ENCODE data around the gene UACA.
A peak's percentile ranks its signal among the peaks of the same experiment; 100 is the strongest.
"Not testable (repeated sequence)": the region's sequence is repeated elsewhere in the genome, so short reads cannot be mapped to it uniquely, and the experiment has no call there.

Gene UACA

DNA sequence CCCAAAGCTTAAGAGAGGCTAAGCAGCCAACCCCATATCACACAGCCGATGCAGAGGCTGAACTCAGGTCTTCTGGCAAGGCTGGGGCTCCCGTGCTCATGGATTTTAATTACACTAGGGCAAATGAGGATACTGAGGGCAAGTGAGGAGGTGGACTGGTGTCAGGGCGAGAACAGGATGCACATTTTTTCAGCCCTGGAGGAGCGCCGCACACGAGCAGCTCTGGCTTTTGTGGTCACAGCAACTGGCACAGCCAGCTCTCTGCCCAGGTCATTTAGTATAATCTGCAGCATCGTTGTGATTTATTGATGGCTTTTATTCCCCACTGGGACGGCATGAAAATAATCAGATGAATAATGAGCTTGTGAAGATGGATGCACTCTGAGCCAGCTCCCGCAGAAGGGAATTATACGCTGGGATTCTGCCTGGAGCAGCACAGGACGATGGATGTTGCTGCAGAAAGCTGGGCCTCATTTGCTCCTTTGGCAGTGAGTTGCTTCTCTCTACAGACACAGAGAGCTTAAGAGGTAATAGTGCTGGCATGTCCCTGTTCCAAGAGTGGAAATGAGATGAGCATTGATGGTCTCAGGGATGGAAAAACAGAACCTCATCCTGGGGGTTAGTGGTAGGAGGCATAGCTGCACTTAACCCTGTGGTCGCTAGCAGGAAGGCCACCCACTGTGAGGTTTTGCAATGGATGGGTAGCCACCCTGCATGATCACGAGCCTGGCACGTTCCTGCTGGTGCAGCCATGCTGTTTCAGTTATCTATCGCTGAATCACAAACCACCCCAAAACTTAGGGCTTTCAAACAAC, 135.4 kb downstream of the UACA start:
- no peak for DNase-seq

- no peak for DNase-seq
Measured at GRCh38 chr15:70627322-70627721, 136.0 kb downstream of the UACA start.

DNA sequence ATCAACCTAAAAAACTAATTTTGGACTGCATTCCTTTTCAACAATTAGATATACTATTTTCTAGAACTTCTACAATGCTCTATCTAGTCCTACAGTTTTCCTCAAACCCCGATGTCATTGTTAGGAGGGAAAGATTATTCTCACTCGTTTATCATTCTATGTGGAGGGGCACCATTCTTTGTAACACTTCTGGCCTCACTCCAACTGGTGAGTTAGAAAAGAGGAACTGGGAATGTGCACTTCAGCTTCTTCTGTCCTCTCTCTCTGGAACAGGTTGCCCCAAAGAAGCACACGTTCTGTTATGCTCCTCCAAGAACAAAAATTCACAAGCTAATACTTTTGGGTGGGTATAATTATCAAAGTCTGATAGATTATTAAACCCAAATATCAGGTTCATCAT, 137.9 kb downstream of the UACA start:
- no peak for DNase-seq

- no peak for DNase-seq
Measured at GRCh38 chr15:70625011-70625410, 138.3 kb downstream of the UACA start.

DNA sequence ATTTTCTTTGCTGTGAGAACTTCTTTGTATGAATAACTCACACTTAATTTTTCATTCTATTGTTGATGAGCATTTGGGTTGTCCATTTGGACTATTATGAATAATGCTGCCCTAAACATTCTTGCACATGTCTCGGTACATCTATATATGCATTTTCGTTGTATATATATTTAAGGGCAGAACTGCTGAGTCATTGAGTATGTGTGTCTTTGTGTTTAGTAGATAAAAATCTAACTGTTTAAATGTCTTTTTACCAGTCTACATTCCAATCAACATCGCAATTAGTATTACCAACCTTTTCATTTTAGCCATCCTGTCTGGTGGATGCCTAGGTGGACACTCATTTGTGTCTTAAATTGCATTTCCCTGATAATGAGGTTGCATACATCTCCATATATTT, 144.4 kb downstream of the UACA start:
- DNase-seq = no peak

DNA sequence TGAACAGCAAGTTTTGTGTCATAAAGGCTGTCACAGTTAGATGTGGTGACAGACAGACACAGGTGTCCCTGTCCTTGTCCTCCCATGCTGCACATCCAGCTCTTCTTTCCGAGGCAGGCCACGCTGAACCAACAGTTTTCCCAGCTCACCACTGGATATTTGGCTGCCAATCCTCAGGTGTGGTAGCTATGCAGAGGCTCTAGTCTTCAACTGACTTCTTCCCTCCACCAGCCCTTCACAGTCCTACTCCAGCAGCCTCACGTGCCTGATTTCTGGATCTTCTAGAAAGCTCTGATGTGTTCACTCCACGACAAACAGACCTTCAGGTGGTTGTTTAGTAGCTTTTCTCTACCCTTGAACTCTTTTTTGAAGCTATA, 145.5 kb downstream of the UACA start:
- no peak for DNase-seq

GRCh38 chr15:70617076-70617910, 146.1 kb downstream of the UACA start:
- DNase-seq = no peak

GRCh38 chr15:70616311-70616756, 147.0 kb downstream of the UACA start:
- DNase-seq = not testable (repeated sequence)

- DNase-seq = no peak
Measured at GRCh38 chr15:70615435-70616310, 147.7 kb downstream of the UACA start.

DNA sequence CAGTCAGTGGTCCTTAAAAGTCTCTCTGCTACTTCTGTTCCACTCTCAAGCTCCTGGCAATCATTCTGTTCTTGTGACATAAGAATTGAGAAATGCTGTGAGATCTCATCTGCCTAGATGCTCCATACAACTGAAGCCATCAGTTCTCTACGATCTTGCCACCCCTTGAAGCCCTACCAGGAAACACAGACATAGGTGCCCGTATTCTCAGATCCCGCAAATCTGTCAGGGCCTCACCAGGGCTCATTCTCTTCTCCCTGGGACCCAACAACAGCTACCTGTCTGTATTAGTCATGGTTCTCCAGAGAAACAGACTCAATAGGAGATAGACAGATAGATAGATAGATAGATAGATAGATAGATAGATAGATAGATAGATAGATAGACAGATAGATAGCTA, 149.1 kb downstream of the UACA start:
- DNase-seq = no peak

DNA sequence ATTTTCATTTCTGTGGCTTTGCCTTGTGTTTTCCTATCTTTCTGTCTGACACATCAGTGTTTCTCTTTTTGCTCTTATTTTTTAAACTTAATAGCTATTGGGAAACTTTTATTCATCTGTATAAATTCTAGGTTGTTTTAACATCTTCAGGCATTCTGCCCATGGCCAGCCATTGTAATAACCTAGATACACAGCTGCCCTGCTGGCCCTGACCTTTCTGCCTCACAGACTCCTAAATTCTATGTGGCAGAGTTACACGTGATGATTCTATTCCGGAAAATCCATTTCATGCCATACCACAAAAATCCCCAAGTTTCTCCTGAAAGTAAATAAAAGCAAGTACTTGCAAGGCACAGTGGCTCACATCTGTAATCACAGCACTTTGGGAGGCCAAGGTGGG, 150.1 kb downstream of the UACA start:
- no peak for DNase-seq

DNA sequence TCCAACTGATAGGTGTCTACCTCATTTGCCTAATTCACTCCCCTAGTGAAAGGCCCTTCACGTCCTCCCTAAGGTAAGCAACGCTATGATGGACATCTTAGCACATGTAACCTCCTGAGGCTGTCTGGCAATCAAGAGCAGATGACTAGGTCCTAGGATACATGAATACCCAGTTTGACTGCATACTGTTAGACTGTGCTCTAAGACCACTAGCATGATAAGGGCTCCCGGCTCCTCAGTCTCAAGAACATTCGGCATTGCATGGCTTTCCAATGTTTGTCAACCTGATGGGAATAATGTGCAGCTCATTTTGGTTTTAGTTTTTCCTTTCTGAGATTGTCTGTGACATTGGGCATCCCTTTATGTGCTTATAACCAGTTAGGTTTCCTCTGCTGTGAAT, 152.1 kb downstream of the UACA start:
- DNase-seq = no peak

- DNase-seq = no peak
Measured at GRCh38 chr15:70610541-70610940, 152.8 kb downstream of the UACA start.

DNA sequence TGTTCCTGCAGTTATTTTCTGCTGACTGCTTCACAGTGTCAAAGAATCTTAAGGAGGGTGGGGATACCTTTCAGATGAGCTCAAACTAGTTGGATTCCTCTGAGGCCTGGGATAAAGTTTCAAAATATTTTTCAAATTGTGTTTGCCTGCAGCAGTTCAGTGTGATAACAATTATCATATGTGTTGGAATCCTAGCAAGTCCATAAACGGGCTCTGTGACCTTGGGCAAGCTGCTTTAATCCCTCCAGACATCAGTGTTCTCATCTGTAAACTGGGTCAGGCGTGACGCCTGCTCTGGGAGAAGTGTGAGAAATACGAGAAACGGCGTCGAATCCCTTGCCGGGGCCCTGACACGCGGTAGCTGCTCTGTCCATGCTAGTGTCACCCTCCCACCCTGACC, 153.5 kb downstream of the UACA start:
- DNase-seq = no peak

- peak in 5 of 58 donors; percentile 4 to 65 (median 17) for DNase-seq
Measured at GRCh38 chr15:70608144-70608543, 155.2 kb downstream of the UACA start.

DNA sequence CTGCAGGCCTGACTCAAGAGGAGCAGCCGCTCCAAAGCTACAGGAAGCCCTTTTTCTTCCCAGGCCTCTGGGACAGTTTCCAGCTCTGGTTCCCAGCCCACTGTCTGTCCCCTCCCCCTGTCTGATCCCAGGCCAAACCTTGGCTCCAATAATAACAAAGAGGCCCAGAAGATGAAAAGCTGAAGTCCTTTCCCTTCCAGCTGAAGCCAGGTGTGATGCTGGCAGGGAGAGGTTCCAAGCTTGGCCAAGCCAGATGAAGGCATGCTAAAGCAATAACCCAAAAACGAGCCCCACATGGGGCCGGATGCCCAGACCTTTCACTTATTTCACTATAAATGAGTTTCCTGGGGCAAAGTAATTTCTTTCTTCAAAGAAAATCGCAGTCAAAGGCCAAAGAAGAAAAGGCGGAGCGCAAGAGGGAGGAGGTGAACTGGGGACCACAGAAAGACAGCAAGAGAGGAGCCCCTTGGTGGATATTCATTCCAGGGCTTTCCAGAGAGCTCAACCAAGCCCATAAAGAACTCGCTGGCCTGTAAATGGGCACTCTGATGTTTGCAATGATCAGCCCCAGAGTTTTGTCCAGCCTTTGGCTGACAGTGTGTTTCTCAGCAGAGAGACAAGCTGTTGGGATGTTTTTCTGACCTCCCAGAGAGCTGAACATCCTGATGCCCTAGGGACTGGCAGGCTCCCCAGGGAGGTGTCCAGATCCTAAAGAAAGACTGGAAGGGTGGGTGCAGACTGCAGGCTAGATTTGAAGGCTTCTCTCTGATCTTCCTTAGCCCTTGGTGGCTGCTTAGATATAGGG, 157.6 kb downstream of the UACA start:
- peak in 53 of 58 donors; percentile 8 to 87 (median 61) for DNase-seq

DNA sequence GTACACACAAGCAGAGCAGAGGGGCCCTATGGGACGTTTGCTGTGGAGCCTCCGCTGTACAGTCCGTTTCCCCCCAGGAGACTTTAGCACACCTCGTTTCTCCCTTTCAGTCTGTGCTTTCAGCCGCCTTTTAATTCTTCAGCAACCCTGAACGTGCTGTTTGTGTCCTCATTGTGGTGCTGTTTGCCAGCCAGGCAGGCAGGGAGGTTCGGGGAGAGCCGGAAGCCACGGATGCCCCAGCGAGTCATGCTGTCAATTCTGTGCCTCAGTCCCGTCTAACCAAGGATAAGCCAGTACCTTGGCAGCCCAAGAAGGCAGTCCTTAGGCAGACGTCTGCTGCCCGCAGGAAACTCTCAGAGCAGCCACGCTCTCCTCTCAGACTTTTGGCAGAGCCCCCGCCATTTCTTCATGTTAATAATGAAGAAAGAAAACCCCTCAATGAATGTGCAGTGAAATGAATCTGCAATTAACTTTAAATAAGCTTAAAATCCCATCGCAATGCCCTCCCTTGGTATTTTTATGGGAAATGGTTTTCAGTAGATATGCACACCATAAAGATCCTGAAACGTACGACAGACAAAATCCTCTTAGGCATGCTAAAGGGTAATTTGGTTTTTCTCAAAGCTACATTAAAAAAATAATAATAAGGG, 158.6 kb downstream of the UACA start:
- DNase-seq = peak in 25 of 58 donors; percentile 6 to 60 (median 24)

All from anterior cingulate cortex (tissue), 58 donors.